HL-60 (cell line): Measurements from ENCODE around the gene POU2F3.
"Not testable (repeated sequence)": the region's sequence is repeated elsewhere in the genome, so short reads cannot be mapped to it uniquely, and the experiment has no call there.

Source experiments
- DNase-seq, 2 experiments: peaks; one replicate each; pipeline ENCODE4 v3.0.0-alpha.2; 2010 to 2020; ENCODE audit warnings: low read depth in 1 of 2, low spot score in 1 of 2
- H3K27ac ChIP-seq: fragments of 250-450 bp; sonication (Bioruptor Pico); replicated peaks from 2 replicates; pipeline ENCODE4 v1.5.1; 2020; ENCODE audit warnings: mild to moderate bottlenecking, moderate library complexity
- H3K27me3 ChIP-seq: fragments of 250-450 bp; sonication (Bioruptor Pico); 2 replicates; pipeline ENCODE4 v1.5.1; 2021; ENCODE audit warnings: mild to moderate bottlenecking, moderate library complexity; ENCODE audit not compliant: insufficient read depth, poor library complexity, severe bottlenecking
- H3K4me3 ChIP-seq: replicated peaks from 2 replicates; pipeline ENCODE4 v1.5.1; 2011; ENCODE audit warnings: mild to moderate bottlenecking, control low read depth, low read length; ENCODE audit not compliant: insufficient read depth
- CTCF ChIP-seq: IDR thresholded peaks from one replicate; pipeline ENCODE4 v1.5.1; 2011; ENCODE audit warnings: low read length, control low read depth, inconsistent platforms; ENCODE audit not compliant: insufficient read depth
- GABPA ChIP-seq: IDR thresholded peaks from 2 replicates; pipeline ENCODE4 v1.6.1; 2012; ENCODE audit warnings: low read depth
- POLR2AphosphoS5 ChIP-seq: IDR thresholded peaks from 2 replicates; pipeline ENCODE4 v1.6.1; 2012; ENCODE audit warnings: low read depth
- REST ChIP-seq: IDR thresholded peaks from 2 replicates; pipeline ENCODE4 v1.6.1; 2012; ENCODE audit warnings: low read depth; ENCODE audit not compliant: insufficient replicate concordance
- SPI1 ChIP-seq: IDR thresholded peaks from 2 replicates; pipeline ENCODE4 v1.6.1; 2012; ENCODE audit warnings: low read depth, mild to moderate bottlenecking, borderline replicate concordance

POU2F3 gene

DNA sequence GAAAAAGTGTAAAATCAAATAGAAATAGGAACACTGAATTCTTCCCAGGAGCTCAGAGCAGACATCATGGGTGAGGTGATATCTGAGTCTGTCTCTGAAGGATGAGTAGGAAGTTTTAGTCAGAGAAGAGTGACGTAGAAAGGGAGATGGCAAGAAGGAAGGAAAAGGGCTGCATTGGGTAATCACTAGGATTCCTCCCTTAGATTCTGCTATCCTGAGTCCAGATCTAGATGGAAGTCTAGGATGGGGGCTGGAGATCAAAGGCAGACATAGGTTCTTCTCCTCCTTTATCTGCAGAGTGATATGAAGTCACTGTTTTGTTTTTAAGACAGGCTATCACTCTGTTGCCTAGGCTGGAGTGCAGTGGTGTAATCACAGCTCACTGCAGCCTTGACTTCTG is 30.4 kb downstream of the POU2F3 start:
- peaks cover 18% of the 10 kb centered on the region for H3K27me3 ChIP-seq
- no peak overlapping the region for H3K4me3 ChIP-seq
- DNase-seq: no peak
- TF ChIP-seq REST (no peak), GABPA (no peak), POLR2AphosphoS5 (no peak), SPI1 (no peak)
- H3K27ac ChIP-seq: no peak overlapping the region

DNA sequence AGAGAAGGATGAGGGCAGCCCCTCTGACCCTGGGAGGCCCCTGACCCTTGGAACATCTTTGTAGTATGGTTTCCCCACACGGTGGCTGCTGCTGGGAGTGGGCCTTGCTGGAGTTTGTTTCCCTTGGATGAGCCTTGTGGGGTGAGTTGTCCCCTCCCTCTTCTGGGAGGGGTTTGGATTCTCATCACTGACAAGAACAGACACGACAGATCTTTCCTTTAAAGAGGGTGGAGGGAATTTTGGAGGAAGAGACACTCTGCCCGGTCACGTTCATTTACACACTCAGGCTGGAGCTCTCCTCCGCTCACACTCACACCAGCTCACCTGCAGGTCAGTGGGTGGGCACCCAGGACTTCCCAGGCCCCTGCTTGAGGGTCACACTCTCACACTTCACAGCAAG is 31.7 kb downstream of the POU2F3 start:
- Histone ChIP-seq H3K27me3 (peaks cover 18% of the 10 kb centered on the region), H3K27ac (no peak overlapping the region), H3K4me3 (no peak overlapping the region)
- no peak for DNase-seq
- TF ChIP-seq GABPA (no peak), SPI1 (no peak), POLR2AphosphoS5 (no peak), REST (no peak), CTCF (no peak)

DNA sequence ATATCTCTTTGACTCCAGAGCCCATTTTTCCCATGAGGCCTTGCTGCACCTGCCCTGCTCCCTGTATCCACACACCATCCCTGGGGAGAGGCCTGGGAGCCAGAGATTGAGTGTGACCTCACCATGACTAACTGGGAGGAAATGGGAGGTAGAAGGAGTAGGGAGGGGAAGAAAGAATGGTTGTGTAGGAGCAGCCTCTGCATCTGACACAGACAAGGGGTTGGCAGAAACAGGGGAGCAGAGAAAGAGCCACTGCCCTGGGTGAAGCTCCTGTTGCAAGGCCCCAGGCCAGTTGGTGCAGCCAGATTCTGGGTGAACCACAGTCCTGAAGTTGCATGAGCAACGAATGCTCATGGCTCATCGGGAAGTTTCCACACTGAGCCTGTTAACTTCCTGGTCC is 32.4 kb downstream of the POU2F3 start:
- Histone ChIP-seq H3K27ac (no peak overlapping the region), H3K4me3 (no peak overlapping the region), H3K27me3 (peaks cover 18% of the 10 kb centered on the region)
- no peak for DNase-seq
- no peak for TF ChIP-seq SPI1
- no peak for TF ChIP-seq REST

- Histone ChIP-seq H3K27me3 (peaks cover 17% of the 10 kb centered on the region), H3K4me3 (no peak overlapping the region), H3K27ac (no peak overlapping the region)
- TF ChIP-seq CTCF (no peak), REST (no peak), SPI1 (no peak), GABPA (no peak), POLR2AphosphoS5 (no peak)
- DNase-seq: no peak
Measured at GRCh38 chr11:120273432-120273831, 33.5 kb downstream of the POU2F3 start.

DNA sequence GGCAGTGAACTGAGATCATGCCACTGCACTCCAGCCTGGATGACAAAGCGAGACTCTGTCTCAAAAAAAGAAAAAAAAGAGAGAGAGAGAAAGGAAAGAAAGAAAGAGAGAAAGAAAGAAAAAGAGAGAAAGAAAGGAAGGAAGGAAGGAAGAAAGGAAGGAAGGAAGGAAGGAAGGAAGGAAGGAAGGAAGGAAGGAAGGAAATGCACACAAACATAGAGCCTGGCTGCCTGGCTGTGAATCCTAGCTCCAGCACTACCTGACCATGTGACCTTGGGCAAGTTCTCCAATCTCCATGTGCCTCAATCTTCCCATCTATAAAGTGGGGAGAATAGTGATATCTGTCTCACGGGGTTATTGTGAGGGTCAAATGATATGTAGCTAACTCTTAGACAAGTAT is 34.0 kb downstream of the POU2F3 start:
- not testable (repeated sequence) for H3K27ac ChIP-seq, H3K4me3 ChIP-seq, DNase-seq
- peaks cover 12% of the 10 kb centered on the region for H3K27me3 ChIP-seq
